K562 (cell line): ENCODE data around the gene TMC8. TPM values are rescaled to one million over a fixed set of nuclear protein-coding genes. Genes with fewer than 3 reads are reported as not detected.

Experiments
- ATAC-seq: fragments of 200-7000 bp; cut with Tn5 transposase; 3 replicates; pipeline ENCODE4 v1.9.1; 2020; ENCODE audit warnings: moderate library complexity
- Bru-seq: library from RNA; stranded (reverse); fragments of 400-500 nt; gene quantifications from one replicate; lab custom pipeline; 2021; lab: Mats Ljungman, UMichigan
- BruChase-seq, 2 experiments: library from RNA; stranded (reverse); fragments of 400-500 nt; gene quantifications; one replicate each; lab custom pipeline; 2021; lab: Mats Ljungman, UMichigan
- BruUV-seq: library from RNA; stranded (reverse); fragments of 400-500 nt; replicated peaks from 2 replicates; lab custom pipeline; 2021; lab: Mats Ljungman, UMichigan
- CTCF ChIA-PET: fragments of 300-600 bp; formaldehyde crosslinking; extraction: SDS; loops from one replicate; lab custom pipeline; 2021; ENCODE audit warnings: low intra/inter-chr PET ratio; lab: Yijun Ruan, JAX
- POLR2A ChIA-PET: fragments of 300-600, 350-650 bp; sonication (Branson Sonifier 250); formaldehyde crosslinking; extraction: SDS; loops from one replicate; lab custom pipeline; 2021; ENCODE audit warnings: antibody characterized with exemption, inconsistent platforms; lab: Yijun Ruan, JAX
- DNase-seq, 4 experiments: peaks; one replicate each; pipeline versions ENCODE4 v3.0.0 to v3.0.0-alpha.2; 2011 to 2018; ENCODE audit warnings: low spot score in 3 of 4, mixed read lengths in 3 of 4; ENCODE audit errors: extremely low read depth in 1 of 4
- FAIRE-seq: peaks from 2 replicates; lab custom pipeline; 2011; peaks lifted over from hg19 to GRCh38; lab: Jason Lieb, UNC
- H2AFZ ChIP-seq: 2 replicates; pipeline ENCODE4 v1.6.0; 2011; ENCODE audit warnings: low read depth, low read length, control low read depth, inconsistent platforms
- H3K27ac ChIP-seq: fragments of 200-600 bp; 3 replicates; pipeline ENCODE4 v1.8.0; 2011; ENCODE audit warnings: low read depth, mild to moderate bottlenecking, control low read depth, inconsistent platforms, low read length, moderate library complexity, mixed read lengths; ENCODE audit errors: extremely low read depth
- H3K27me3 ChIP-seq, 2 experiments: fragments of 300-600 bp in 1 of 2; 2 replicates in 1 of 2; 3 replicates in 1 of 2; pipeline versions ENCODE4 v1.6.0 to v1.8.0; 2011; ENCODE audit warnings: inconsistent platforms in 2 of 2, low read length in 2 of 2, mild to moderate bottlenecking in 1 of 2, mixed read lengths in 1 of 2, moderate library complexity in 1 of 2; ENCODE audit not compliant: control insufficient read depth in 2 of 2, insufficient read depth in 2 of 2
- H3K36me3 ChIP-seq: fragments of 300-600 bp; 3 replicates; pipeline ENCODE4 v1.8.0; 2011; ENCODE audit warnings: mild to moderate bottlenecking, low read length, inconsistent platforms; ENCODE audit not compliant: control insufficient read depth, insufficient read depth
- H3K4me1 ChIP-seq, 2 experiments: fragments of 200-600 bp in 1 of 2; replicated peaks in 1 of 2; 2 replicates in 1 of 2; 3 replicates in 1 of 2; pipeline versions ENCODE4 v1.5.1 to v1.8.0; 2011; ENCODE audit warnings: inconsistent platforms in 2 of 2, low read length in 2 of 2, mild to moderate bottlenecking in 1 of 2, mixed read lengths in 1 of 2, moderate library complexity in 1 of 2; ENCODE audit not compliant: control insufficient read depth in 2 of 2, insufficient read depth in 2 of 2
- H3K4me2 ChIP-seq: 2 replicates; pipeline ENCODE4 v1.6.1; 2011; ENCODE audit warnings: low read length, control low read depth, inconsistent platforms, mixed read lengths; ENCODE audit not compliant: insufficient read depth
- H3K4me3 ChIP-seq: fragments of 200-600 bp; sonication (generic), shearing (Covaris generic); 2 replicates; pipeline ENCODE4 v1.5.1; 2016; ENCODE audit warnings: control low read depth, inconsistent platforms
- H3K79me2 ChIP-seq: fragments of 200-600 bp; 3 replicates; pipeline ENCODE4 v1.8.0; 2011; ENCODE audit warnings: low read length, inconsistent platforms; ENCODE audit not compliant: control insufficient read depth, insufficient read depth
- H3K9ac ChIP-seq, 2 experiments: 2 replicates each; pipeline versions ENCODE4 v1.6.0 to v1.6.1; 2011; ENCODE audit warnings: low read depth in 2 of 2, low read length in 2 of 2, control low read depth in 1 of 2, inconsistent platforms in 1 of 2, mild to moderate bottlenecking in 1 of 2, mixed read lengths in 1 of 2; ENCODE audit not compliant: insufficient read depth in 1 of 2
- H3K9me1 ChIP-seq: one replicate; pipeline ENCODE4 v1.6.0; 2011; ENCODE audit warnings: inconsistent platforms, mild to moderate bottlenecking, low read length, moderate library complexity; ENCODE audit not compliant: control insufficient read depth, insufficient read depth
- H3K9me3 ChIP-seq: replicated peaks from 2 replicates; pipeline ENCODE4 v1.5.1; 2011; ENCODE audit warnings: low read depth, low read length, inconsistent platforms; ENCODE audit not compliant: control insufficient read depth, insufficient read depth
- H4K20me1 ChIP-seq: replicated peaks from 2 replicates; pipeline ENCODE4 v1.6.1; 2011; ENCODE audit warnings: low read length, inconsistent platforms, mixed read lengths; ENCODE audit not compliant: control insufficient read depth, insufficient read depth
- HNRNPH1 ChIP-seq: fragments of 200-400 bp; formaldehyde crosslinking; optimal IDR thresholded peaks from 2 replicates; pipeline ENCODE3; 2017; ENCODE audit warnings: low read depth, mild to moderate bottlenecking, low read length, moderate library complexity
- MITF ChIP-seq: IDR thresholded peaks from 2 replicates; pipeline ENCODE4 v1.6.1; 2014; ENCODE audit warnings: antibody characterized with exemption
- RBM25 ChIP-seq: fragments of 200-400 bp; formaldehyde crosslinking; IDR thresholded peaks from 2 replicates; pipeline ENCODE4 v1.6.1; 2018; ENCODE audit warnings: low read length, low read depth, moderate library complexity; ENCODE audit not compliant: severe bottlenecking
- RERE ChIP-seq: sonication (generic); formaldehyde crosslinking; IDR thresholded peaks from 2 replicates; pipeline ENCODE4 v1.8.0; 2023; ENCODE audit warnings: missing genetic modification reagents, mild to moderate bottlenecking, borderline replicate concordance
- ZBTB49 ChIP-seq: sonication (generic); formaldehyde crosslinking; IDR thresholded peaks from 2 replicates; pipeline ENCODE4 v1.8.0; 2022; ENCODE audit warnings: missing genetic modification reagents, mild to moderate bottlenecking, borderline replicate concordance
- WGBS: fragments of 100-300 bp; shearing (Covaris generic); methylation state at CpG from one replicate; pipeline ENCODE4 v1.1.6; 2016; ENCODE audit warnings: low coverage, mixed read lengths; ENCODE audit not compliant: insufficient coverage; ENCODE audit errors: missing lambda C conversion rate; 5-methylcytosine and 5-hydroxymethylcytosine counted together
- in situ Hi-C: fragments of 300-500 bp; cut with MboI; formaldehyde crosslinking; loops from 4 replicates; pipeline ENCODE4 v1.15.0; 2018; ENCODE audit warnings: inconsistent platforms, mixed read lengths
- intact Hi-C: fragments of 100-400 bp; cut with micrococcal nuclease; formaldehyde crosslinking; loops from 2 replicates; pipeline ENCODE4 v1.14.2; 2022
- long read RNA-seq, 3 experiments: library from polyadenylated mRNA in 2 of 3; library from RNA in 1 of 3; unstranded in 2 of 3; stranded (forward) in 1 of 3; transcript quantifications; one replicate each; pipeline ENCODE4 v2.0.0, GENCODE V29; 2019 to 2022
- polyA minus RNA-seq, 3 experiments: library from RNA; depleted of rRNA, polyadenylated mRNA; stranded (reverse); fragments of >200 nt; gene quantifications; 2 replicates each; pipeline ENCODE4 v1.2.3, GENCODE V29; 2011
- polyA plus RNA-seq, 8 experiments: library from polyadenylated mRNA; depleted of rRNA in 4 of 8; stranded (reverse) in 5 of 8; unstranded in 3 of 8; fragments of >200 nt; fragmentation: Nextera tagmentation in 2 of 8; fragmentation: Illumina TruSeq in 1 of 8; extraction: Ambion mirVana in 2 of 8; extraction: Trizol in 1 of 8; gene quantifications; 2 replicates each; pipeline versions ENCODE4 v1.2.1 to v1.2.3, GENCODE V29; 2011 to 2014; ENCODE audit warnings: inconsistent platforms in 1 of 8, missing spikeins in 1 of 8
- total RNA-seq, 7 experiments: library from RNA; depleted of rRNA in 6 of 7; stranded (reverse); fragments of >200 nt in 6 of 7; fragmentation: Illumina TruSeq in 2 of 7; extraction: Trizol in 2 of 7; gene quantifications; 2 replicates each; pipeline versions ENCODE4 v1.2.1 to v1.2.3, GENCODE V29; 2011 to 2021; ENCODE audit warnings: low replicate concordance in 1 of 7

Gene TMC8
- total RNA-seq (2011; cell fraction: chromatin; rRNA removed; ENCODE audit: low replicate concordance), result 23.0 and 64.6 TPM in 2 replicates
- total RNA-seq (2011; cell fraction: nucleolus; rRNA removed), result 33.3 and 43.0 TPM in 2 replicates
- total RNA-seq (2011; cell fraction: nucleoplasm; rRNA removed), result 24.9 and 26.8 TPM in 2 replicates
- 4.8 TPM in 2 replicates for total RNA-seq (2014; rRNA removed)
- 1.0 and 1.3 TPM in 2 replicates for total RNA-seq (2014; rRNA removed; fragmentation: Illumina TruSeq; extraction: Trizol)
- 1.3 TPM in 2 replicates for total RNA-seq (2015; rRNA removed; fragmentation: Illumina TruSeq; extraction: Trizol)
- total RNA-seq (2021), result 8.3 and 10.3 TPM in 2 replicates
- 3.5 and 6.1 TPM in 2 replicates for polyA plus RNA-seq (2011; rRNA removed)
- 1.9 and 10.1 TPM in 2 replicates for polyA plus RNA-seq (2011; cell fraction: cytosol; rRNA removed)
- 15.8 and 47.9 TPM in 2 replicates for polyA plus RNA-seq (2011; cell fraction: nucleus; rRNA removed)
- polyA plus RNA-seq (2012), result 7.4 and 8.2 TPM in 2 replicates
- polyA plus RNA-seq (2014; fragmentation: Illumina TruSeq; extraction: Trizol), result 2.8 and 5.7 TPM in 2 replicates
- polyA plus RNA-seq (2014; fragmentation: Nextera tagmentation; extraction: Ambion mirVana), result under 1 TPM; 0.13 to 0.21 TPM
- polyA plus RNA-seq (2014; rRNA removed), result 4.1 and 10.9 TPM in 2 replicates
- polyA minus RNA-seq (2011; rRNA and poly(A)+ RNA removed), result 2.4 and 2.5 TPM in 2 replicates
- polyA minus RNA-seq (2011; cell fraction: cytosol; rRNA and poly(A)+ RNA removed), result 2.2 and 4.6 TPM in 2 replicates
- 9.6 and 12.8 TPM in 2 replicates for polyA minus RNA-seq (2011; cell fraction: nucleus; rRNA and poly(A)+ RNA removed)
- Bru-seq, nascent RNA, result percentile 51 among the genes with signal in this experiment
- BruChase-seq, experiment 1, labeled RNA remaining after a 2-hour chase, result percentile 44 among the genes with signal in this experiment
- percentile 47 among the genes with signal in this experiment for BruChase-seq, experiment 2, labeled RNA remaining after a 6-hour chase
- long read RNA-seq, experiment 1, partial matches to known transcripts, result 7 of 23 reads
- long read RNA-seq, experiment 1, other reads (novel, unspliced or antisense), result 16 of 23 reads
- long read RNA-seq, experiment 2, partial matches to known transcripts, result 5 of 9 reads
- long read RNA-seq, experiment 2, other reads (novel, unspliced or antisense), result 4 of 9 reads
- long read RNA-seq, experiment 3, partial matches to known transcripts, result 2 of 4 reads
- long read RNA-seq, experiment 3, other reads (novel, unspliced or antisense), result 2 of 4 reads

- H4K20me1 ChIP-seq, result no peaks in the 10 kb centered on the region
- no TSS peak for BruUV-seq
- H3K9me1 ChIP-seq, result no peaks in the 10 kb centered on the region
- no peak within 1 kb of the TSS; the same call in 1 of the 2 replicates for H3K4me3 ChIP-seq
- peaks cover 16% of the 10 kb centered on the region; the same call in 1 of the 3 replicates for H3K36me3 ChIP-seq
- H3K27ac ChIP-seq, result peak within 1 kb of the TSS; percentile 81
- intact Hi-C loops, result no loop called here
- H2AFZ ChIP-seq, result peak within 1 kb of the TSS; percentile 61; the same call in 1 of the 2 replicates
- peak within 1 kb of the TSS; percentile 81 for H3K4me2 ChIP-seq
- DNase-seq, result peak in 3 of 4 experiments; percentile 24 to 78 (median 47)
- peak within 1 kb of the TSS; percentile 56 to 90 for H3K9ac ChIP-seq
- in situ Hi-C loops, result no loop called here
- H3K79me2 ChIP-seq, result peaks cover 48% of the 10 kb centered on the region
- peak; percentile 1; the same call in 2 of the 3 replicates for ATAC-seq
- 38% methylated on average over 9 of the region's 10 CpGs for WGBS
- ChIA-PET CTCF (interaction anchor here (0.5 kb wide), 1 partner anchor 18 kb away, joined by 3 read pairs; no protein-coding TSS in a partner anchor), POLR2A (interaction anchor here (0.6 to 1.2 kb wide), 4 partner anchors 10 to 46 kb away, joined by 3 to 5 read pairs (median 4); no protein-coding TSS in a partner anchor)
- no peaks in the 10 kb centered on the region for H3K27me3 ChIP-seq
- H3K4me1 ChIP-seq, result peaks cover 45 to 92% of the 10 kb centered on the region in 2 experiments
- H3K9me3 ChIP-seq, result no peaks in the 10 kb centered on the region
- FAIRE-seq, result no peak
- TF ChIP-seq RERE (CRISPR knock-in tag), result no peak
- TF ChIP-seq MITF, result no peak
- no peak for TF ChIP-seq HNRNPH1
- TF ChIP-seq RBM25, result no peak
- no peak for TF ChIP-seq ZBTB49 (CRISPR knock-in tag)
Measured at GRCh38 chr17:78130437-78131101, at the start of gene TMC8. TSS of gene TMC8 (plus strand) at chr17:78130771. CDS start at chr17:78131589, 818 bp downstream.
